SKM-1 (cell line): Measurements from ENCODE around the gene RBMS3.

Experiments
- DNase-seq: peaks from one replicate; lab custom pipeline; 2025; ENCODE audit not compliant: unreplicated experiment; lab: John Stamatoyannopoulos, UW

RBMS3 gene

GRCh38 chr3:29275309-29275708 lies 5.6 kb upstream of the RBMS3 start:
- DNase-seq = no peak

GRCh38 chr3:29277249-29277648 lies 3.6 kb upstream of the RBMS3 start:
- DNase-seq = no peak

GRCh38 chr3:29279286-29279685 lies 1.6 kb upstream of the RBMS3 start:
- DNase-seq = no peak

- DNase-seq = no peak
These were observed 1.1 kb upstream of the RBMS3 start for GRCh38 chr3:29279806-29280205.

- DNase-seq = no peak
These were observed 148 bp downstream of the RBMS3 start for GRCh38 chr3:29281094-29281343.

GRCh38 chr3:29281344-29282241 lies 722 bp downstream of the RBMS3 start:
- no peak for DNase-seq

- no peak for DNase-seq
These were observed 1.8 kb downstream of the RBMS3 start for GRCh38 chr3:29282427-29283230.

- no peak for DNase-seq
These were observed 2.6 kb downstream of the RBMS3 start for GRCh38 chr3:29283231-29284119.

- no peak for DNase-seq
These were observed 3.6 kb downstream of the RBMS3 start for GRCh38 chr3:29284497-29284896.

- DNase-seq = no peak
These were observed 4.7 kb downstream of the RBMS3 start for GRCh38 chr3:29285471-29286071.

- no peak for DNase-seq
These were observed 5.8 kb downstream of the RBMS3 start for GRCh38 chr3:29286478-29287240.

GRCh38 chr3:29290596-29290995 lies 9.7 kb downstream of the RBMS3 start:
- DNase-seq = no peak

- DNase-seq = no peak
These were observed 10.6 kb downstream of the RBMS3 start for GRCh38 chr3:29291260-29291981.

GRCh38 chr3:29291982-29292363 lies 11.1 kb downstream of the RBMS3 start:
- no peak for DNase-seq

- no peak for DNase-seq
These were observed 12.6 kb downstream of the RBMS3 start for GRCh38 chr3:29293421-29293820.

GRCh38 chr3:29297998-29298397 lies 17.1 kb downstream of the RBMS3 start:
- DNase-seq = no peak

- DNase-seq = no peak
These were observed 20.6 kb downstream of the RBMS3 start for GRCh38 chr3:29301332-29302019.

GRCh38 chr3:29302619-29303018 lies 21.7 kb downstream of the RBMS3 start:
- DNase-seq = no peak

- DNase-seq = no peak
These were observed 26.4 kb downstream of the RBMS3 start for GRCh38 chr3:29307295-29307694.
